Measurements from ENCODE around the gene MACROD2.

DNA sequence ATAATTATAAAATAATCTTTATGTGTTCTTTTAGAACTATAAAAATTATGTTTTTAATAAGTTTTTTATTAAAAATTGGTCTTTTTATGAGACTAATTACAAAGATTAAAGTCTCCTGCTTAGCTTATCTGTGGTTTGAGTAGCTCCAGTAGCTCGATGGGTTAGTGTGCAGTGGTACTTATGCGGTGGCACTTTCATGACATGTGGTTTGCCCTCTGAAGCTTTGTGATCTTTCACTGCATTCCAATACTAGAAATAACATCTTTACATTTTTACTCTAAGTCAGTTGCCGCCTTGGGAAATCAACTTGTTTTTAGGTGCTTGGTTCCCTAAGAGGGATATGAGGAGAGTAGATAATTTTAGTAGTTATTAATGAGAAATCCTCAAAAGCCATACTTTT, 1041.6 kb downstream of the MACROD2 start:
- TF ChIP-seq CTCF (IDR thresholded peaks at IDR 0.05) = no peak
- no peak for TF ChIP-seq POLR2A (IDR thresholded peaks at IDR 0.05)
- TF ChIP-seq EP300 (IDR thresholded peaks at IDR 0.05) = no peak

Data from ovary (tissue), 3 donors.